SK-N-SH (cell line): ENCODE results near the gene CALD1. TPM values are rescaled to one million over a fixed set of nuclear protein-coding genes. Genes with fewer than 3 reads are reported as not detected.
A peak's percentile ranks its signal among the peaks of the same experiment; 100 is the strongest.

ENCODE experiments used
- CTCF ChIA-PET: fragments of 300-600, 350-600 bp; formaldehyde crosslinking; extraction: SDS; loops from one replicate; lab custom pipeline; 2021; lab: Yijun Ruan, JAX
- POLR2A ChIA-PET: fragments of 350-600 bp; sonication (Branson Sonifier 250); formaldehyde crosslinking; extraction: SDS; loops from one replicate; lab custom pipeline; 2020; ENCODE audit warnings: antibody characterized with exemption, inconsistent platforms; lab: Yijun Ruan, JAX
- DNase-seq: peaks from one replicate; pipeline ENCODE4 v3.0.0; 2012
- H2AFZ ChIP-seq: fragments of 200-600 bp; sonication (generic); 2 replicates; pipeline ENCODE4 v1.8.1; 2016; ENCODE audit warnings: antibody characterized with exemption, mild to moderate bottlenecking, low read depth
- H3F3A ChIP-seq: fragments of 200-600 bp; sonication (generic); replicated peaks from 2 replicates; pipeline ENCODE3; 2016; ENCODE audit warnings: antibody characterized with exemption, mild to moderate bottlenecking; ENCODE audit not compliant: insufficient read depth
- H3K27ac ChIP-seq, 2 experiments: fragments of 200-500 bp in 1 of 2; fragments of 200-600 bp in 1 of 2; sonication (Bioruptor generic) in 1 of 2; sonication (generic), shearing (Covaris generic) in 1 of 2; 2 replicates each; pipeline versions ENCODE4 v1.5.1 to v1.6.1; 2014 to 2016; ENCODE audit warnings: low read depth in 2 of 2, inconsistent platforms in 1 of 2, low read length in 1 of 2, mild to moderate bottlenecking in 1 of 2, mixed read lengths in 1 of 2
- H3K27me3 ChIP-seq: fragments of 200-600 bp; sonication (generic), shearing (Covaris generic); 2 replicates; pipeline ENCODE4 v1.6.1; 2016; ENCODE audit warnings: mixed run types; ENCODE audit not compliant: insufficient read depth
- H3K36me3 ChIP-seq, 2 experiments: fragments of 200-500 bp in 1 of 2; fragments of 200-600 bp in 1 of 2; sonication (Bioruptor generic) in 1 of 2; sonication (generic) in 1 of 2; replicated peaks in 1 of 2; 2 replicates each; pipeline versions ENCODE3 to v1.5.1; 2014 to 2016; ENCODE audit warnings: low read length in 1 of 2, mild to moderate bottlenecking in 1 of 2; ENCODE audit not compliant: insufficient read depth in 2 of 2, control insufficient read depth in 1 of 2
- H3K4me1 ChIP-seq, 2 experiments: fragments of 200-500 bp in 1 of 2; fragments of 200-600 bp in 1 of 2; sonication (Bioruptor generic) in 1 of 2; sonication (generic), shearing (Covaris generic) in 1 of 2; 2 replicates each; pipeline versions ENCODE4 v1.5.1 to v1.6.1; 2014 to 2016; ENCODE audit warnings: low read depth in 1 of 2, low read length in 1 of 2, mixed run types in 1 of 2; ENCODE audit not compliant: insufficient read depth in 2 of 2, control insufficient read depth in 1 of 2
- H3K4me2 ChIP-seq: fragments of 200-600 bp; sonication (generic), shearing (Covaris generic); 2 replicates; pipeline ENCODE4 v1.6.1; 2017; ENCODE audit warnings: mixed run types
- H3K4me3 ChIP-seq, 2 experiments: fragments of 200-500 bp in 1 of 2; fragments of 200-600 bp in 1 of 2; sonication (Bioruptor generic) in 1 of 2; sonication (generic), shearing (Covaris generic) in 1 of 2; 2 replicates each; pipeline versions ENCODE4 v1.5.1 to v1.8.1; 2014 to 2016; ENCODE audit warnings: low read depth in 2 of 2, inconsistent platforms in 1 of 2, low read length in 1 of 2, mild to moderate bottlenecking in 1 of 2, mixed read lengths in 1 of 2, moderate library complexity in 1 of 2
- H3K79me2 ChIP-seq: fragments of 200-600 bp; sonication (generic); 2 replicates; pipeline ENCODE4 v1.8.1; 2017; ENCODE audit warnings: mild to moderate bottlenecking; ENCODE audit not compliant: insufficient read depth
- H3K9ac ChIP-seq: fragments of 200-600 bp; sonication (generic); 2 replicates; pipeline ENCODE4 v1.6.1; 2017; ENCODE audit warnings: mixed run types
- H3K9me2 ChIP-seq: fragments of 200-600 bp; sonication (generic); 2 replicates; pipeline ENCODE4 v1.6.1; 2017; ENCODE audit warnings: mixed run types
- H3K9me3 ChIP-seq: fragments of 200-600 bp; sonication (generic); 2 replicates; pipeline ENCODE4 v1.6.1; 2017; ENCODE audit warnings: mixed run types, mild to moderate bottlenecking, moderate library complexity
- H4K20me1 ChIP-seq: fragments of 200-600 bp; sonication (generic); 2 replicates; pipeline ENCODE4 v1.6.1; 2017; ENCODE audit warnings: mild to moderate bottlenecking, mixed run types; ENCODE audit not compliant: insufficient read depth
- CHD2 ChIP-seq: fragments of 150-350 bp; IDR thresholded peaks from 2 replicates; pipeline ENCODE4 v1.6.1; 2018; ENCODE audit warnings: low read length; ENCODE audit not compliant: partially characterized antibody
- CTCF ChIP-seq: fragments of 200-600 bp; sonication (generic); IDR thresholded peaks from 2 replicates; pipeline ENCODE4 v1.6.1; 2017; ENCODE audit warnings: antibody characterized with exemption, mild to moderate bottlenecking, moderate library complexity
- EZH2phosphoT487 ChIP-seq: fragments of 200-600 bp; sonication (generic); IDR thresholded peaks from 2 replicates; pipeline ENCODE4 v1.6.1; 2017; ENCODE audit warnings: low read depth, mixed run types, mild to moderate bottlenecking, antibody characterized with exemption, moderate library complexity, borderline replicate concordance
- FOXJ3 ChIP-seq: sonication (generic); formaldehyde crosslinking; IDR thresholded peaks from 2 replicates; pipeline ENCODE4 v1.5.1; 2020; ENCODE audit warnings: mild to moderate bottlenecking, missing genetic modification reagents
- RXRA ChIP-seq: IDR thresholded peaks from 2 replicates; pipeline ENCODE4 v1.4.0; 2012; ENCODE audit warnings: low read depth, mild to moderate bottlenecking, borderline replicate concordance
- SIN3A ChIP-seq: IDR thresholded peaks from 2 replicates; pipeline ENCODE4 v1.6.1; 2012; ENCODE audit warnings: low read depth, mild to moderate bottlenecking, low read length, moderate library complexity, borderline replicate concordance
- TAF1 ChIP-seq: IDR thresholded peaks from 2 replicates; pipeline ENCODE4 v1.6.1; 2012; ENCODE audit warnings: low read depth, mild to moderate bottlenecking, low read length, moderate library complexity, borderline replicate concordance
- TCF12 ChIP-seq: IDR thresholded peaks from 2 replicates; pipeline ENCODE4 v1.4.0; 2012
- TEAD4 ChIP-seq: IDR thresholded peaks from 2 replicates; pipeline ENCODE4 v1.4.0; 2012; ENCODE audit warnings: mild to moderate bottlenecking, borderline replicate concordance; ENCODE audit not compliant: insufficient read depth
- YY1 ChIP-seq: IDR thresholded peaks from 2 replicates; pipeline ENCODE4 v1.4.0; 2012; ENCODE audit warnings: low read depth, mild to moderate bottlenecking
- WGBS: methylation state at CpG from one replicate; pipeline ENCODE4 v1.1.6; 2017; ENCODE audit warnings: low lambda C conversion rate; 5-methylcytosine and 5-hydroxymethylcytosine counted together
- polyA plus RNA-seq, 3 experiments: library from polyadenylated mRNA; depleted of rRNA; stranded (reverse); fragments of >200 nt; gene quantifications; 2 replicates each; pipeline ENCODE4 v1.2.3, GENCODE V29; 2012

The CALD1 gene
- polyA plus RNA-seq, 1 of the 3 experiments (the other 2 are of a cell fraction): 299 TPM

- H3K9ac ChIP-seq: no peak overlapping the region
- 88% methylated on average over 1 of the region's 1 CpG for WGBS
- peaks cover 48 to 63% of the 10 kb centered on the region in 2 experiments for H3K36me3 ChIP-seq
- H3K4me2 ChIP-seq: no peak overlapping the region
- no peaks in the 10 kb centered on the region for H3K9me3 ChIP-seq
- H2AFZ ChIP-seq: no peak overlapping the region
- H4K20me1 ChIP-seq: peaks cover 26% of the 10 kb centered on the region; the same call in 1 of the 2 replicates
- H3K27ac ChIP-seq: peak overlapping the region in 1 of 2 experiments; percentile 19; a peak in 2 of 4 replicates
- no peak for DNase-seq
- ChIA-PET CTCF (interaction anchor here (0.9 kb wide), 1 partner anchor 9 kb away, joined by 4 read pairs; no protein-coding TSS in a partner anchor), POLR2A (no interaction called here)
- no peaks in the 10 kb centered on the region for H3K27me3 ChIP-seq
- peaks cover 31% of the 10 kb centered on the region for H3F3A ChIP-seq
- H3K4me1 ChIP-seq: peaks cover 0 to 8% of the 10 kb centered on the region in 2 experiments; a peak in 1 of 4 replicates
- no peaks in the 10 kb centered on the region for H3K9me2 ChIP-seq
- no peak overlapping the region for H3K4me3 ChIP-seq
- TF ChIP-seq CHD2: no peak
- TF ChIP-seq, all 33 proteins: peak for 0
- peaks cover 94% of the 10 kb centered on the region for H3K79me2 ChIP-seq
Observed at GRCh38 chr7:134926396-134926795, 147.0 kb downstream of the CALD1 start.

- no peak for DNase-seq
- H3F3A ChIP-seq: peaks cover 29% of the 10 kb centered on the region
- peaks cover 53 to 65% of the 10 kb centered on the region in 2 experiments for H3K36me3 ChIP-seq
- H3K9ac ChIP-seq: no peak overlapping the region
- H2AFZ ChIP-seq: no peak overlapping the region
- H3K27ac ChIP-seq: no peak overlapping the region
- H3K9me2 ChIP-seq: no peaks in the 10 kb centered on the region
- H3K79me2 ChIP-seq: peaks cover 94% of the 10 kb centered on the region
- H4K20me1 ChIP-seq: peaks cover 28% of the 10 kb centered on the region; the same call in 1 of the 2 replicates
- no peaks in the 10 kb centered on the region for H3K27me3 ChIP-seq
- no peak overlapping the region for H3K4me2 ChIP-seq
- H3K4me3 ChIP-seq: no peak overlapping the region
- CTCF ChIA-PET: interaction anchor here (0.9 to 1.5 kb wide), 5 partner anchors 9 to 294 kb away, joined by 3 to 4 read pairs (median 4); no protein-coding TSS in a partner anchor
- POLR2A ChIA-PET: no interaction called here
- 89% methylated on average over 2 of the region's 2 CpGs for WGBS
- H3K4me1 ChIP-seq: peaks cover 0 to 8% of the 10 kb centered on the region in 2 experiments; a peak in 1 of 4 replicates
- TF ChIP-seq SIN3A (no peak), FOXJ3 (CRISPR knock-in tag) (no peak), TAF1 (no peak), YY1 (no peak), CTCF (no peak), TCF12 (no peak), TEAD4 (no peak), RXRA (no peak), EZH2phosphoT487 (no peak)
- TF ChIP-seq, all 33 proteins: peak for 0
- H3K9me3 ChIP-seq: no peaks in the 10 kb centered on the region
Observed at GRCh38 chr7:134927076-134927475, 147.6 kb downstream of the CALD1 start.
